AG04450 (cell line): ENCODE measurements around the gene BCAS1. TPM values are rescaled to one million over a fixed set of nuclear protein-coding genes. Genes with fewer than 3 reads are reported as not detected.

Experiments used
- CTCF ChIA-PET: fragments of 300-600, 350-600 bp; formaldehyde crosslinking; extraction: SDS; loops from one replicate; lab custom pipeline; 2022; ENCODE audit warnings: antibody characterized with exemption, inconsistent platforms; lab: Charles Lee
- POLR2A ChIA-PET: fragments of 350-600 bp; formaldehyde crosslinking; extraction: SDS; loops from one replicate; lab custom pipeline; 2021; ENCODE audit warnings: antibody characterized with exemption, inconsistent platforms; lab: Yijun Ruan, JAX
- DNase-seq: peaks from one replicate; pipeline ENCODE4 v3.0.0-alpha.2; 2011; ENCODE audit warnings: low read depth, low spot score
- H3K27ac ChIP-seq: one replicate; pipeline ENCODE4 v1.5.1; 2012; ENCODE audit warnings: low read depth, low read length, control low read depth
- H3K27me3 ChIP-seq: one replicate; pipeline ENCODE4 v1.6.0; 2012; ENCODE audit warnings: low read length; ENCODE audit not compliant: control insufficient read depth, insufficient read depth
- H3K4me3 ChIP-seq: 2 replicates; pipeline ENCODE4 v1.5.1; 2011; ENCODE audit warnings: mild to moderate bottlenecking, low read depth, low read length, control low read depth
- H3K9me3 ChIP-seq: 2 replicates; pipeline ENCODE4 v1.5.1; 2012; ENCODE audit warnings: low read length; ENCODE audit not compliant: control insufficient read depth, insufficient read depth
- CTCF ChIP-seq: IDR thresholded peaks from 2 replicates; pipeline ENCODE4 v1.5.1; 2011; ENCODE audit warnings: low read depth, low read length, control low read depth, inconsistent platforms
- polyA plus RNA-seq: library from polyadenylated mRNA; depleted of rRNA; stranded (reverse); fragments of >200 nt; gene quantifications from 2 replicates; pipeline ENCODE4 v1.2.3, GENCODE V29; 2011

The BCAS1 gene
- polyA plus RNA-seq, 1 experiment: not detected

GRCh38 chr20:54099894-54100293, 29.5 kb upstream of the BCAS1 start:
- no peak for TF ChIP-seq CTCF
- no peak overlapping the region for H3K27ac ChIP-seq
- no peak overlapping the region for H3K4me3 ChIP-seq
- no peaks in the 10 kb centered on the region for H3K27me3 ChIP-seq
- ChIA-PET POLR2A (no interaction called here), CTCF (interaction anchor here (0.7 to 22.6 kb wide), 2 partner anchors 102 to 115 kb away, joined by 3 to 951 read pairs; partner anchors contain the start of gene PFDN4)
- no peaks in the 10 kb centered on the region for H3K9me3 ChIP-seq
- no peak for DNase-seq

GRCh38 chr20:54098047-54098446, 27.7 kb upstream of the BCAS1 start:
- POLR2A ChIA-PET: no interaction called here
- no peak for DNase-seq
- CTCF ChIA-PET: interaction anchor here (0.5 to 22.6 kb wide), 6 partner anchors 7 to 1614 kb away, joined by 5 to 951 read pairs (median 17); partner anchors contain the start of gene PFDN4

GRCh38 chr20:54097236-54097529, 26.8 kb upstream of the BCAS1 start:
- POLR2A ChIA-PET: no interaction called here
- Histone ChIP-seq H3K27me3 (no peaks in the 10 kb centered on the region), H3K27ac (no peak overlapping the region), H3K9me3 (no peaks in the 10 kb centered on the region), H3K4me3 (no peak overlapping the region)
- no peak for TF ChIP-seq CTCF
- CTCF ChIA-PET: interaction anchor here (0.6 to 22.6 kb wide), 31 partner anchors 8 to 1970 kb away, joined by 3 to 951 read pairs (median 4); partner anchors contain the start of gene PFDN4
- no peak for DNase-seq

More at GRCh38 chr20:54098047-54098446, 27.7 kb upstream of the BCAS1 start:
- Histone ChIP-seq H3K4me3 (no peak overlapping the region), H3K27me3 (no peaks in the 10 kb centered on the region), H3K27ac (no peak overlapping the region), H3K9me3 (no peaks in the 10 kb centered on the region)
- no peak for TF ChIP-seq CTCF

- TF ChIP-seq CTCF: no peak
- Histone ChIP-seq H3K4me3 (no peak overlapping the region), H3K27ac (no peak overlapping the region), H3K9me3 (no peaks in the 10 kb centered on the region), H3K27me3 (peaks cover 2% of the 10 kb centered on the region)
- ChIA-PET POLR2A (no interaction called here), CTCF (interaction anchor here (0.7 to 22.6 kb wide), 15 partner anchors 9 to 692 kb away, joined by 3 to 951 read pairs (median 7); partner anchors contain the start of gene PFDN4)
- no peak for DNase-seq
These were observed 25.4 kb upstream of the BCAS1 start for GRCh38 chr20:54095824-54096223.

GRCh38 chr20:54094268-54094580, 23.8 kb upstream of the BCAS1 start:
- ChIA-PET CTCF (interaction anchor here (0.5 to 22.6 kb wide), 5 partner anchors 11 to 586 kb away, joined by 3 to 951 read pairs (median 4); partner anchors contain the start of gene PFDN4), POLR2A (no interaction called here)
- TF ChIP-seq CTCF: no peak
- Histone ChIP-seq H3K4me3 (no peak overlapping the region), H3K27ac (no peak overlapping the region), H3K27me3 (peaks cover 2% of the 10 kb centered on the region), H3K9me3 (no peaks in the 10 kb centered on the region)
- DNase-seq: no peak
